ENCODE results near the gene AKT1S1. TPM values are rescaled to one million over a fixed set of nuclear protein-coding genes. Genes with fewer than 3 reads are reported as not detected.
"Not testable (repeated sequence)": the region's sequence is repeated elsewhere in the genome, so short reads cannot be mapped to it uniquely, and the experiment has no call there.

The AKT1S1 gene
- total RNA-seq, 1 experiment from 2014 or later: 81.5 TPM

DNA sequence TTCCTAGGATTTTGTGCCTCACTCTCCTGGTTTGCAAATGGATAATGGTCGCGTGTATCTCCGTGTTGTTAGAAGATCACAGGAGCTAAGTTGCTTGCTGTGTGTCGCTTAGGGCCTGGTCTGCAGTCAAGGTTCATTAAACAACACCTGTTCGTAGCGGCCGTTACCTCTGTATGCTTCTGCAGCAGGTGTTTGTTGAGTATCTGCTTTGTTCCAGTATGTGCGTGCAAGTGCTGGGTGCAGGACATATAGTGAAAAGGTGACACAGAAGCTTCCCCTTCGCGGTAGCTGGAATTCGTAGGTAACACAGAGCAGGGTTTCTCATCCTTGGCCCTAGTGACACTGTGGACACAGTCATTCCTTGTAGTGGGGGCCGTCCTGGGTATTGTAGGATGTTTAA lies 53.7 kb downstream of the AKT1S1 start:
- no TSS peak for BruUV-seq (replicated peaks)
- Histone ChIP-seq H3K27me3 (replicated peaks; ENCODE audit: insufficient read depth, low read depth, low read length, poor library complexity) (no peaks in the 10 kb centered on the region), H3K36me3 (ENCODE audit: insufficient read depth, low read length, poor library complexity, severe bottlenecking) (peaks cover 28% of the 10 kb centered on the region), H3K4me1 (ENCODE audit: insufficient read depth, low read length, poor library complexity, severe bottlenecking) (peaks cover 5% of the 10 kb centered on the region), H3K27ac (ENCODE audit: low read depth, low read length, poor library complexity, severe bottlenecking) (no peak overlapping the region), H3K9me3 (ENCODE audit: low read depth, low read length, poor library complexity, severe bottlenecking) (no peaks in the 10 kb centered on the region), H3K4me3 (ENCODE audit: low read depth, low read length, poor library complexity, severe bottlenecking) (no peak overlapping the region)
- DNase-seq (ENCODE audit: low spot score): no peak
- ChIA-PET CTCF (no interaction called here), POLR2A (ENCODE audit: low non-redundant PET) (no interaction called here)
- TF ChIP-seq EZH2 (IDR thresholded peaks at IDR 0.05; ENCODE audit: borderline replicate concordance, low read depth, low read length, poor library complexity, severe bottlenecking): no peak
- TF ChIP-seq, protein P1, sequence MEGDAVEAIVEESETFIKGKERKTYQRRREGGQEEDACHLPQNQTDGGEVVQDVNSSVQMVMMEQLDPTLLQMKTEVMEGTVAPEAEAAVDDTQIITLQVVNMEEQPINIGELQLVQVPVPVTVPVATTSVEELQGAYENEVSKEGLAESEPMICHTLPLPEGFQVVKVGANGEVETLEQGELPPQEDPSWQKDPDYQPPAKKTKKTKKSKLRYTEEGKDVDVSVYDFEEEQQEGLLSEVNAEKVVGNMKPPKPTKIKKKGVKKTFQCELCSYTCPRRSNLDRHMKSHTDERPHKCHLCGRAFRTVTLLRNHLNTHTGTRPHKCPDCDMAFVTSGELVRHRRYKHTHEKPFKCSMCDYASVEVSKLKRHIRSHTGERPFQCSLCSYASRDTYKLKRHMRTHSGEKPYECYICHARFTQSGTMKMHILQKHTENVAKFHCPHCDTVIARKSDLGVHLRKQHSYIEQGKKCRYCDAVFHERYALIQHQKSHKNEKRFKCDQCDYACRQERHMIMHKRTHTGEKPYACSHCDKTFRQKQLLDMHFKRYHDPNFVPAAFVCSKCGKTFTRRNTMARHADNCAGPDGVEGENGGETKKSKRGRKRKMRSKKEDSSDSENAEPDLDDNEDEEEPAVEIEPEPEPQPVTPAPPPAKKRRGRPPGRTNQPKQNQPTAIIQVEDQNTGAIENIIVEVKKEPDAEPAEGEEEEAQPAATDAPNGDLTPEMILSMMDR (conservative IDR thresholded peaks at IDR 0.05; ENCODE audit: low read depth, low read length): no peak
- intact Hi-C loops (cut with micrococcal nuclease; ENCODE audit: unreplicated experiment): no loop called here

DNA sequence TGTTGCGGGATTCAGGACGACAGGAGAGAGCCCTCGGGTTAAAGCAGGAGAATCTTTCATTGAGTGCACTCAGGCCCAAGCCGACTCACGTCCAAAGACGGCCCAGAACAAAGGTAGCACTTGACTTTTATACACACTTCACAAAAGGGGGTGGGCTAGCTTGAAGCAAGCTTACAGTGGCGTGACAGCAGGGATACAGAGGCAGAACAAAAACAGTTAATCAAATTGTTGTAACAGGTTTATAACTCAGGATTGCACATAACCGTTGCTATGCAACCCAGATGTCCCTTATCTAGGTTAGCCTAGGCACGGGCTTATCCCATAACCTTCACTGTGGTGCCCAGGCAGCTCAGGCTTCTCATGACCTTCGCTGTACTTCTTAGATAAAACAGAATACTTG lies 57.0 kb downstream of the AKT1S1 start:
- no peak for DNase-seq (ENCODE audit: low spot score)
- ChIA-PET POLR2A (ENCODE audit: low non-redundant PET) (no interaction called here), CTCF (no interaction called here)

DNA sequence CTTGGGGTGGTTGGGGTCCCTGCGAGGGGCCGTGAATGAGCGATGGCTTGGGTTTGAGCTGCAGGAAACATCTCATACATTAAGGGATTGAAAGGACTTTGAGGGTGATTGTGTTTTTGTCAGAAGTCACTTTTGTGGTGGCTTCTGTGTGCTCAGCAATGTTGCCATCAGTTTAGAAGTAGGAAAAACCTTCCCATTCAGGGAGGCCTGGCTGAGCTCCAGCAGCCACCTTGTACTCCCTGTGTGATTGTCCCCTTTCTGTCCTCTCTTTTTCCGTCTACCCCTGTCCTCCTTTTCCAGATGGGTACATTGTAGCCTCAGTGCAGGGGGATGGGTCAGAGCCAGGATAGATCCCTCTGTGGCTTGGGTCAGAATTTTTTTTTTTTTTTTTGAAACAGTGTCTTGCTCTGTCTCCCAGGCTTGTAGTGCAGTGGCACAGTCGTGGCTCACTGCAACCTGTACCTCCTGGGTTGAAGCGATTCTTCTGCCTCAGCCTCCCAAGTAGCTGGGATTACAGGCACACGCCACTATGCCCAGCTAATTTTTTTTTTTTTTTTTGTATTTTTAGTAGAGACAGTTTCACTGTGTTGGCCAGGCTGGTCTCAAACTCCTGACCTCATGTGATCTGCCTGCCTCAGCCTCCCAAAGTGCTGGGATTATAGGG lies 57.6 kb downstream of the AKT1S1 start:
- peak overlapping the region; percentile 88 for H3K4me3 ChIP-seq (ENCODE audit: low read depth, low read length, poor library complexity, severe bottlenecking)
- BruUV-seq (replicated peaks); intact Hi-C loops (cut with micrococcal nuclease; ENCODE audit: unreplicated experiment); POLR2A ChIA-PET (ENCODE audit: low non-redundant PET); DNase-seq (ENCODE audit: low spot score); H3K9me3 ChIP-seq (ENCODE audit: low read depth, low read length, poor library complexity, severe bottlenecking); H3K27me3 ChIP-seq (replicated peaks; ENCODE audit: insufficient read depth, low read depth, low read length, poor library complexity): not testable (repeated sequence)
- peaks cover 20% of the 10 kb centered on the region for H3K36me3 ChIP-seq (ENCODE audit: insufficient read depth, low read length, poor library complexity, severe bottlenecking)
- H3K27ac ChIP-seq (ENCODE audit: low read depth, low read length, poor library complexity, severe bottlenecking): peak overlapping the region; percentile 93
- CTCF ChIA-PET: interaction anchor here (0.6 kb wide), 1 partner anchor 101 kb away, joined by 4 read pairs; no protein-coding TSS in a partner anchor
- H3K4me1 ChIP-seq (ENCODE audit: insufficient read depth, low read length, poor library complexity, severe bottlenecking): peaks cover 12% of the 10 kb centered on the region

More for the DNA sequence above, 57.0 kb downstream of the AKT1S1 start:
- TF ChIP-seq, protein P1 (conservative IDR thresholded peaks at IDR 0.05; ENCODE audit: low read depth, low read length): no peak
- no peak for TF ChIP-seq EZH2 (IDR thresholded peaks at IDR 0.05; ENCODE audit: borderline replicate concordance, low read depth, low read length, poor library complexity, severe bottlenecking)
- H3K27me3 ChIP-seq (replicated peaks; ENCODE audit: insufficient read depth, low read depth, low read length, poor library complexity): no peaks in the 10 kb centered on the region
- BruUV-seq (replicated peaks): TSS peak; percentile 48
- intact Hi-C loops (cut with micrococcal nuclease; ENCODE audit: unreplicated experiment): no loop called here
- no peaks in the 10 kb centered on the region for H3K9me3 ChIP-seq (ENCODE audit: low read depth, low read length, poor library complexity, severe bottlenecking)
- no peak overlapping the region for H3K27ac ChIP-seq (ENCODE audit: low read depth, low read length, poor library complexity, severe bottlenecking)
- peaks cover 12% of the 10 kb centered on the region for H3K4me1 ChIP-seq (ENCODE audit: insufficient read depth, low read length, poor library complexity, severe bottlenecking)
- H3K4me3 ChIP-seq (ENCODE audit: low read depth, low read length, poor library complexity, severe bottlenecking): no peak overlapping the region
- peaks cover 23% of the 10 kb centered on the region for H3K36me3 ChIP-seq (ENCODE audit: insufficient read depth, low read length, poor library complexity, severe bottlenecking)

Small RNAs within 50 kb of the gene (microRNA-seq; reads per million reads assigned to microRNA genes)
- gene MIR4749: 17.8 reads per million, percentile 41 among the genes with 10 or more reads in this experiment
- 1.9 reads per million for gene MIR4750
- 2.4 reads per million for gene MIR6800

Other genes with a start within 250 kb of the AKT1S1 start
- 27.6 and 32.4 TPM in 2 replicates for gene RRAS, start 237.2 kb downstream of the AKT1S1 start, total RNA-seq (2021)
- gene SCAF1, start 235.1 kb downstream of the AKT1S1 start, total RNA-seq (2021): 92.7 and 98.2 TPM in 2 replicates
- 81.7 and 88.0 TPM in 2 replicates for gene IRF3, start 211.5 kb downstream of the AKT1S1 start, total RNA-seq (2021)
- gene BCL2L12, start 211.4 kb downstream of the AKT1S1 start, total RNA-seq (2021): 97.4 and 99.1 TPM in 2 replicates
- 523 and 536 TPM in 2 replicates for gene PRMT1, start 200.1 kb downstream of the AKT1S1 start, total RNA-seq (2021)
- gene ADM5, start 187.8 kb downstream of the AKT1S1 start, total RNA-seq (2021): 4.3 TPM in 2 replicates
- 23.3 and 30.0 TPM in 2 replicates for gene CPT1C, start 186.2 kb downstream of the AKT1S1 start, total RNA-seq (2021)
- not detected in 2 replicates for gene TSKS, start 114.0 kb downstream of the AKT1S1 start, total RNA-seq (2021)
- gene AP2A1, start 110.4 kb downstream of the AKT1S1 start, total RNA-seq (2021): 80.1 and 98.5 TPM in 2 replicates
- 53.0 and 64.3 TPM in 2 replicates for gene FUZ, start 64.1 kb downstream of the AKT1S1 start, total RNA-seq (2021)
- gene MED25, start 59.1 kb downstream of the AKT1S1 start, total RNA-seq (2021): 93.0 and 111 TPM in 2 replicates
- 331 and 356 TPM in 2 replicates for gene PTOV1, start 26.2 kb downstream of the AKT1S1 start, total RNA-seq (2021)
- 122 and 130 TPM in 2 replicates for gene PNKP, start 9.8 kb downstream of the AKT1S1 start, total RNA-seq (2021)
- gene TBC1D17, start 347 bp upstream of the AKT1S1 start, total RNA-seq (2021): 35.1 and 40.0 TPM in 2 replicates
- 1.3 TPM in 2 replicates for gene IL4I1, start 19.5 kb upstream of the AKT1S1 start, total RNA-seq (2021)
- gene ATF5, start 51.9 kb upstream of the AKT1S1 start, total RNA-seq (2021): 302 and 322 TPM in 2 replicates
- gene NUP62, start 52.1 kb upstream of the AKT1S1 start, total RNA-seq (2021): 98.5 and 100 TPM in 2 replicates
- gene SIGLEC11, start 83.8 kb upstream of the AKT1S1 start, total RNA-seq (2021): not detected in 2 replicates
- 44.4 and 47.5 TPM in 2 replicates for gene VRK3, start 148.0 kb upstream of the AKT1S1 start, total RNA-seq (2021)
- gene ZNF473, start 148.7 kb upstream of the AKT1S1 start, total RNA-seq (2021): 14.4 and 15.6 TPM in 2 replicates